ENCODE measurements around the gene IFT57.

Gene IFT57

GRCh38 chr3:108255131-108255530, 32.9 kb upstream of the IFT57 start:
- Histone ChIP-seq H3K36me3 (replicated peaks; ENCODE audit: insufficient read depth, low read length) (no peaks in the 10 kb centered on the region), H4K20me1 (ENCODE audit: insufficient read depth, low read length) (no peaks in the 10 kb centered on the region), H3K4me2 (ENCODE audit: low read depth, low read length) (no peak overlapping the region), H3F3A (ENCODE audit: insufficient read depth, low read length) (no peaks in the 10 kb centered on the region), H3K9ac (ENCODE audit: low read length) (no peak overlapping the region), H3K4me3 (ENCODE audit: low read length) (no peak overlapping the region), H3K9me3 (replicated peaks; ENCODE audit: insufficient read depth, low read length) (no peaks in the 10 kb centered on the region), H3K79me2 (ENCODE audit: low read length) (no peaks in the 10 kb centered on the region), H3K27ac (ENCODE audit: low read length) (no peak overlapping the region), H2AFZ (ENCODE audit: low read length) (no peak overlapping the region), H3K9me2 (replicated peaks; ENCODE audit: insufficient read depth, low read length) (no peaks in the 10 kb centered on the region), H3K4me1 (ENCODE audit: low read length) (no peaks in the 10 kb centered on the region), H3K27me3 (replicated peaks; ENCODE audit: insufficient read depth, low read length) (no peaks in the 10 kb centered on the region)
- no peak for DNase-seq
- TF ChIP-seq EZH2phosphoT487 (IDR thresholded peaks at IDR 0.05; ENCODE audit: low read length) (no peak), EZH2 (optimal IDR thresholded peaks at IDR 0.05; ENCODE audit: low read depth, low read length) (no peak), CTCF (IDR thresholded peaks at IDR 0.05; ENCODE audit: low read length) (no peak)

- no peak overlapping the region for H3K9ac ChIP-seq (ENCODE audit: low read length)
- no peaks in the 10 kb centered on the region for H3F3A ChIP-seq (ENCODE audit: insufficient read depth, low read length)
- no peak overlapping the region for H3K4me3 ChIP-seq (ENCODE audit: low read length)
- no peak overlapping the region for H3K27ac ChIP-seq (ENCODE audit: low read length)
- H3K9me2 ChIP-seq (replicated peaks; ENCODE audit: insufficient read depth, low read length) = no peaks in the 10 kb centered on the region
- no peak overlapping the region for H3K4me2 ChIP-seq (ENCODE audit: low read depth, low read length)
- no peak overlapping the region for H2AFZ ChIP-seq (ENCODE audit: low read length)
- no peaks in the 10 kb centered on the region for H3K9me3 ChIP-seq (replicated peaks; ENCODE audit: insufficient read depth, low read length)
- no peaks in the 10 kb centered on the region for H3K4me1 ChIP-seq (ENCODE audit: low read length)
- H3K79me2 ChIP-seq (ENCODE audit: low read length) = no peaks in the 10 kb centered on the region
- DNase-seq = no peak
- no peaks in the 10 kb centered on the region for H4K20me1 ChIP-seq (ENCODE audit: insufficient read depth, low read length)
- TF ChIP-seq CTCF (IDR thresholded peaks at IDR 0.05; ENCODE audit: low read length) = no peak
- TF ChIP-seq EZH2phosphoT487 (IDR thresholded peaks at IDR 0.05; ENCODE audit: low read length) = no peak
- TF ChIP-seq EZH2 (optimal IDR thresholded peaks at IDR 0.05; ENCODE audit: low read depth, low read length) = no peak
- H3K27me3 ChIP-seq (replicated peaks; ENCODE audit: insufficient read depth, low read length) = no peaks in the 10 kb centered on the region
- H3K36me3 ChIP-seq (replicated peaks; ENCODE audit: insufficient read depth, low read length) = no peaks in the 10 kb centered on the region
Observed at GRCh38 chr3:108251844-108252243, 29.6 kb upstream of the IFT57 start.

GRCh38 chr3:108251265-108251664, 29.0 kb upstream of the IFT57 start:
- Histone ChIP-seq H3K79me2 (ENCODE audit: low read length) (no peaks in the 10 kb centered on the region), H3K36me3 (replicated peaks; ENCODE audit: insufficient read depth, low read length) (no peaks in the 10 kb centered on the region), H3K4me2 (ENCODE audit: low read depth, low read length) (no peak overlapping the region), H3K4me3 (ENCODE audit: low read length) (no peak overlapping the region), H3K27ac (ENCODE audit: low read length) (no peak overlapping the region), H4K20me1 (ENCODE audit: insufficient read depth, low read length) (no peaks in the 10 kb centered on the region), H2AFZ (ENCODE audit: low read length) (no peak overlapping the region), H3F3A (ENCODE audit: insufficient read depth, low read length) (no peaks in the 10 kb centered on the region), H3K9me3 (replicated peaks; ENCODE audit: insufficient read depth, low read length) (no peaks in the 10 kb centered on the region), H3K27me3 (replicated peaks; ENCODE audit: insufficient read depth, low read length) (no peaks in the 10 kb centered on the region), H3K9ac (ENCODE audit: low read length) (no peak overlapping the region), H3K9me2 (replicated peaks; ENCODE audit: insufficient read depth, low read length) (no peaks in the 10 kb centered on the region), H3K4me1 (ENCODE audit: low read length) (no peaks in the 10 kb centered on the region)
- TF ChIP-seq EZH2phosphoT487 (IDR thresholded peaks at IDR 0.05; ENCODE audit: low read length) (no peak), EZH2 (optimal IDR thresholded peaks at IDR 0.05; ENCODE audit: low read depth, low read length) (no peak), CTCF (IDR thresholded peaks at IDR 0.05; ENCODE audit: low read length) (no peak)
- no peak for DNase-seq
